ENCODE measurements around the gene GRHPR. TPM values are rescaled to one million over a fixed set of nuclear protein-coding genes. Genes with fewer than 3 reads are reported as not detected.

GRHPR gene
- total RNA-seq, 2 donors from 2014 or later: 129 to 137 TPM

DNA sequence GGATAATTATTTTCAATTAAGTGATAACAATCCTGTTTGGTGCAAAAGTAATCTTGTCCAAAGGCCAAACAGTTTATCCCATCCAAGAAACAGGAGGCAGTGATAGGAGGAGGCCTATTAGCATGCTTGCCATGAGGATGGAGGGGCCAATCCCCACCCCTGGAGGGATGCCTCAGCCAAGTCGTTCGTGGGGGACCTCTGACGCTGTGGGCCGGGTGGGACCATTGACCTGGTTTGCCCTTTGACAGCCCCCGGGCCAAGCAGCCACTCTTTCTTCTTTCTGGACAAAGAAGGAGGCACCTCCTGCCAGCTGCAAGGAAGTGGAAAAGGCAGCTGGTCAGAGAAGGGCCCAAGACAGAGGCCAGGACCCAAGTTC is 39.5 kb upstream of the GRHPR start:
- H3K4me3 ChIP-seq: no peak overlapping the region

DNA sequence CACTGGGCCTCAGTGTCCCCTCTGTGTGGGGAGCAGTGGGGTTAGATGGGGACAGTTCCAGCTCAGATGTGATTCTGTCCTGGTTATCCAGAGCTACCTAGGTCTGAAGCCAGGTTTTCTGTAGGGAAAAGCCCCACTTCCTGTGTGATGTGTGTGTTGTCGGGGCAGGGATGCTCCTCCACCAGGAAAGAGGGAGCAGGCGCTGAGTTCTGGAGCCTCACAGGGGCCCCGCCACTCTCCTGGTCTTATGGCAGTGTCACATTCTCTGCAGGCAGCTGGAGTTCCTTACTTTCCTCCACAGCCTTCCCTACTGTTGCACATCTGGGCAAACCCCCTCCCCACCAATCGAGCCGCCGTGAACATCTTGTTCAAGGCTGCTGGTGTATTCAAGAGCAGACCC is 39.1 kb upstream of the GRHPR start:
- TF ChIP-seq, protein P1, sequence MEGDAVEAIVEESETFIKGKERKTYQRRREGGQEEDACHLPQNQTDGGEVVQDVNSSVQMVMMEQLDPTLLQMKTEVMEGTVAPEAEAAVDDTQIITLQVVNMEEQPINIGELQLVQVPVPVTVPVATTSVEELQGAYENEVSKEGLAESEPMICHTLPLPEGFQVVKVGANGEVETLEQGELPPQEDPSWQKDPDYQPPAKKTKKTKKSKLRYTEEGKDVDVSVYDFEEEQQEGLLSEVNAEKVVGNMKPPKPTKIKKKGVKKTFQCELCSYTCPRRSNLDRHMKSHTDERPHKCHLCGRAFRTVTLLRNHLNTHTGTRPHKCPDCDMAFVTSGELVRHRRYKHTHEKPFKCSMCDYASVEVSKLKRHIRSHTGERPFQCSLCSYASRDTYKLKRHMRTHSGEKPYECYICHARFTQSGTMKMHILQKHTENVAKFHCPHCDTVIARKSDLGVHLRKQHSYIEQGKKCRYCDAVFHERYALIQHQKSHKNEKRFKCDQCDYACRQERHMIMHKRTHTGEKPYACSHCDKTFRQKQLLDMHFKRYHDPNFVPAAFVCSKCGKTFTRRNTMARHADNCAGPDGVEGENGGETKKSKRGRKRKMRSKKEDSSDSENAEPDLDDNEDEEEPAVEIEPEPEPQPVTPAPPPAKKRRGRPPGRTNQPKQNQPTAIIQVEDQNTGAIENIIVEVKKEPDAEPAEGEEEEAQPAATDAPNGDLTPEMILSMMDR (IDR thresholded peaks at IDR 0.05): no peak
- H3K27ac ChIP-seq: no peak overlapping the region
- H3K4me1 ChIP-seq: no peaks in the 10 kb centered on the region

More for the DNA sequence above, 39.5 kb upstream of the GRHPR start:
- H3K9me3 ChIP-seq: no peaks in the 10 kb centered on the region
- H3K4me1 ChIP-seq: no peaks in the 10 kb centered on the region
- no peaks in the 10 kb centered on the region for H3K36me3 ChIP-seq
- no peaks in the 10 kb centered on the region for H3K27me3 ChIP-seq
- TF ChIP-seq, protein P1 (IDR thresholded peaks at IDR 0.05): no peak
- no peak for DNase-seq (ENCODE audit: low spot score)
- no peak overlapping the region for H3K27ac ChIP-seq

DNA sequence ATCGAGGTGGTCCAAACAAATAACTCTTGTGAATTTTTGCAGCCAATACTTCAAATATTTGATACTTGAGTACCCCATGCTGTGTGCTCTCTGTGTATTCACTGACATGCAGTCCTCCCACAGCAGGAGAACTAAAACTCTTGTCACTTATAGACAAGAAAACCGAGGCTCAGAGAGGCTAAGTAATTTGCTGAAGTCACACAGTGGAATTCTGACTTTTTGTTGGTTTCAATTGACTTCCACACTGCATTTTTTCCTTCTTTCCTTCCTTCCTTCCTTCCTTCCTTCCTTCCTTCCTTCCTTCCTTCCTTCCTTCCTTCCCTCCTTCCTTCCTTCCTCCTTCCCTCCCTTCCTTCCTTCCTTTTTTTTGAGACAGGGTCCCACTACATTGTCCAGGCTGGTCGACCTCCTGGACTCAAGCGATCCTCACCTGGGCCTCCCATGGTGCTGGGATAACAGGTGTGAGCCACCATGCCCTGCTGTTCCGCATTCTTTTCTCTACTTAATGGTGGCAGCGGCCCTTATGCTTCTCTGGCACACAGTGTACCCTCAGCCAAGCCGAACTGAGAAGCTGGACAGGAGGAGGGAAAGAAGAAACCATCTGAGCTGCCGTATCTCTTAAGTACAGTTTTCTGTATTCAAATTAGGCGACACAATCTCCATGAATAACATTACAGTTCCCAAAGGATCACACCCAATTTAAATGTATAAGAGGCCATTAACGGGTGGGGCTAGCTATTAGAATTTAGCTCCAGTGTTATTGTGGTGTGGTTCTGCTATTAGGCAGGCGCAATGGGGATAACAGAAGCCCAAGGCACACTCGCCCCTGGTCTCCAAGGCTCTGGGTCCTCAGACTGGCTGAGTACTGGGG is 38.4 kb upstream of the GRHPR start:
- DNase-seq (ENCODE audit: low spot score): no peak
- no peaks in the 10 kb centered on the region for H3K27me3 ChIP-seq
- H3K4me1 ChIP-seq: no peaks in the 10 kb centered on the region
- H3K36me3 ChIP-seq: no peaks in the 10 kb centered on the region
- no peak overlapping the region for H3K4me3 ChIP-seq
- no peaks in the 10 kb centered on the region for H3K9me3 ChIP-seq
- TF ChIP-seq, protein P1 (IDR thresholded peaks at IDR 0.05): no peak
- H3K27ac ChIP-seq: no peak overlapping the region

More for the DNA sequence above, 39.1 kb upstream of the GRHPR start:
- Histone ChIP-seq H3K9me3 (no peaks in the 10 kb centered on the region), H3K4me3 (no peak overlapping the region), H3K27me3 (no peaks in the 10 kb centered on the region), H3K36me3 (no peaks in the 10 kb centered on the region)
- DNase-seq (ENCODE audit: low spot score): no peak

DNA sequence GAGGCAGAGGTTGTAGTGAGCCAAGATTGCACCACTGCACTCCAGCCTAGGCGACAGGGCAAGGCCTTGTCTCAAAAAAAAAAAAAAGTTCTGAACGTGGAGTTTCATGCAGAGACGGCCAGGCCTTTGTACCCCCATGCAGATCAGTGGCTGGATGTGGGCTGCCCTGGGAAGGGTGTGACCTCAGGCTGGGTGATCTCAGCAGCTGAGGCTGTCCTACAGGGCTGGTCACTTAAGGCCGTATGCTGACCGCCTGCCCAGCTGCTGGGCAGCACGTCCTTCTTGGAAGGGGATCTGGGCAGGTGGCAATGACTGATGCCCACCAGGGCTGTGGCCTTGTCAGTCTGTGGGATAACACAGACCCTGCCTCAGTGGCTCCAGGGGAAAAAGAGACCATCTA is 37.2 kb upstream of the GRHPR start:
- no peaks in the 10 kb centered on the region for H3K4me1 ChIP-seq
- TF ChIP-seq, protein P1 (IDR thresholded peaks at IDR 0.05): no peak

DNA sequence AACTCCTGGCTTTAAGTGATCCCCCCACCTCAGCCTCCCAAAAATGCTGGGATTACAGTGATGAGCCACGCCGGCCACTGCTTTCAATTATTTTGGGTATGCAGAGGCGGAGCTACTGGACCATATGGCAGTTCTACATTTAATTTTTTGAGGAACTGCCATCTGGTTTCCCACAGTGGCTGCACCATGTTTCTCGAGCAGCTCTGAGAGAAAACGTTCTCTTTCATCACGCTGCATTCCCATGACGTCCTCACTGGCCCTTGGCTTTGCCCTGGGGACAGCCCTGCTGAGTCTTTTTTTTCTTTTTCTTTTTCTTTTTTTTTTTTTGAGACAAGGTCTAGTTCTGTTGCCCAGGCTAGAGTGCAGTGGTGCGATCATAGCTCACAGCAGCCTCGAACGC is 35.5 kb upstream of the GRHPR start:
- H3K9me3 ChIP-seq: no peaks in the 10 kb centered on the region

More for the DNA sequence above, 37.2 kb upstream of the GRHPR start:
- Histone ChIP-seq H3K9me3 (no peaks in the 10 kb centered on the region), H3K27me3 (no peaks in the 10 kb centered on the region), H3K4me3 (no peak overlapping the region), H3K27ac (no peak overlapping the region), H3K36me3 (no peaks in the 10 kb centered on the region)
- DNase-seq (ENCODE audit: low spot score): no peak

More for the DNA sequence above, 35.5 kb upstream of the GRHPR start:
- Histone ChIP-seq H3K4me1 (no peaks in the 10 kb centered on the region), H3K27me3 (no peaks in the 10 kb centered on the region), H3K4me3 (no peak overlapping the region), H3K27ac (no peak overlapping the region), H3K36me3 (no peaks in the 10 kb centered on the region)
- no peak for DNase-seq (ENCODE audit: low spot score)
- TF ChIP-seq, protein P1 (IDR thresholded peaks at IDR 0.05): no peak

All from right atrium auricular region (tissue), 2 donors.